Mucosa of descending colon (tissue), 3 donors: Measurements from ENCODE around the gene PTGFRN. TPM values are rescaled to one million over a fixed set of nuclear protein-coding genes. Genes with fewer than 3 reads are reported as not detected.

Experiments used
- ATAC-seq: fragments of 200-7000 bp; cut with Tn5 transposase; one replicate; pipeline ENCODE4 v1.9.1; 2020; ENCODE audit warnings: mild to moderate bottlenecking, moderate library complexity
- DNase-seq, 3 donors: peaks; one replicate each; pipeline ENCODE4 v3.0.0-alpha.2; 2020
- H3K36me3 ChIP-seq: fragments of 200-600 bp; one replicate; pipeline ENCODE4 v1.8.0; 2021; ENCODE audit warnings: low read depth, mild to moderate bottlenecking
- H3K4me1 ChIP-seq: fragments of 200-600 bp; one replicate; pipeline ENCODE4 v1.8.0; 2021; ENCODE audit warnings: low read depth, mild to moderate bottlenecking
- H3K4me3 ChIP-seq: fragments of 200-600 bp; one replicate; pipeline ENCODE4 v1.8.0; 2021; ENCODE audit warnings: mild to moderate bottlenecking
- H3K9me3 ChIP-seq: fragments of 200-600 bp; one replicate; pipeline ENCODE4 v1.8.0; 2021; ENCODE audit warnings: mild to moderate bottlenecking
- CTCF ChIP-seq: fragments of 200-600 bp; IDR thresholded peaks from one replicate; pipeline ENCODE4 v1.8.0; 2022; ENCODE audit warnings: antibody characterized with exemption, mild to moderate bottlenecking
- intact Hi-C, 2 donors: fragments of 100-400 bp; cut with DNase I in 1 of 2; cut with micrococcal nuclease in 1 of 2; formaldehyde crosslinking; loops; one replicate each; pipeline versions ENCODE4 v1.11.0 to v1.11.1; 2022; cut with DNase I, micrococcal nuclease
- total RNA-seq, 3 donors: library from RNA; stranded (reverse); fragmentation: NEBNext Ultra II Directional in 2 of 3; extraction: Animal tissue kit (Norgen Biotek cat#: 25700) in 2 of 3; gene quantifications; one replicate each; pipeline versions ENCODE4 v1.2.1 to v1.2.4, GENCODE V29; 2021 to 2023
- donor health status: DM: no; HTN: no; CAD: no; lungs with moderate emphysema.
- donor health status: DM: no; HTN: no; CAD: no.
- donor health status: DM: no; HTN: yes; CAD: no.

Gene PTGFRN
- total RNA-seq, 3 donors from 2014 or later = 74.4 to 185 (median 84.4) TPM

DNA sequence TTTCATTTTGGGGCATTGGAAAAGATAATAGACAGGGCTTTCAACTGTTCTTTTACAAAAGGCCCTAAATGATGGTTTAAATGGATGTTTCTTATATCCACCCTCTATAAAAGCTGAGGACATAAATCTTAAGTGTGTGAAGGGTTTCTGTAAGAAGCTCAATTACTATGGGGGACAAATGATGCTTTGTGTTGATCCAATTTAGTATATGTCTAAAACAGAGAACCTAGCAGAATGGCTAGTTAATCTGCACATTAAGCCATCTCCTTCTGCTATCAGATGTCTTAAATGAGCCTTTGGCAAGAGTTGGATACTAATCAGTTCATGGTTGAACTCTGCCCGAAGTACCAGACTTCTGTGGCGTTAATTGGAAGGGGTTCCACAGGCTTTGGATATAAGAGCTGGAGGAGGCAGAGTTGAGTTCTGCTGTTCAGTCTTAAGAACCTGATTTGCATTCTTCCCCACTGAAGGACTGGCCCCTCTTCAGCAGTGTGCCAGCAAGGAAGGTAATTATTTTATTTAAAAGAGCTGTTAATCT, 43.1 kb downstream of the PTGFRN start:
- no peak for TF ChIP-seq CTCF
- no peak for DNase-seq
- ATAC-seq = no peak
- Histone ChIP-seq H3K9me3 (no peaks in the 10 kb centered on the region), H3K4me1 (no peaks in the 10 kb centered on the region), H3K36me3 (no peaks in the 10 kb centered on the region), H3K4me3 (no peak overlapping the region)
- intact Hi-C loops = no loop called here

- no peaks in the 10 kb centered on the region for H3K9me3 ChIP-seq
- intact Hi-C loops = no loop called here
- H3K4me1 ChIP-seq = no peaks in the 10 kb centered on the region
- H3K4me3 ChIP-seq = no peak overlapping the region
- H3K36me3 ChIP-seq = no peaks in the 10 kb centered on the region
- ATAC-seq (peak; percentile 21), DNase-seq (no peak)
- TF ChIP-seq CTCF = no peak
Observed at GRCh38 chr1:116954440-116954839, 44.7 kb downstream of the PTGFRN start.

GRCh38 chr1:116956378-116956777, 46.7 kb downstream of the PTGFRN start:
- intact Hi-C loops = no loop called here
- H3K4me1 ChIP-seq = no peaks in the 10 kb centered on the region
- ATAC-seq (no peak), DNase-seq (no peak)
- no peaks in the 10 kb centered on the region for H3K9me3 ChIP-seq
- no peak for TF ChIP-seq CTCF
- H3K4me3 ChIP-seq = no peak overlapping the region
- H3K36me3 ChIP-seq = no peaks in the 10 kb centered on the region

GRCh38 chr1:116957646-116958045, 47.9 kb downstream of the PTGFRN start:
- ATAC-seq (no peak), DNase-seq (no peak)
- Histone ChIP-seq H3K36me3 (no peaks in the 10 kb centered on the region), H3K4me3 (no peak overlapping the region), H3K9me3 (no peaks in the 10 kb centered on the region), H3K4me1 (no peaks in the 10 kb centered on the region)
- intact Hi-C loops = no loop called here
- TF ChIP-seq CTCF = no peak

DNA sequence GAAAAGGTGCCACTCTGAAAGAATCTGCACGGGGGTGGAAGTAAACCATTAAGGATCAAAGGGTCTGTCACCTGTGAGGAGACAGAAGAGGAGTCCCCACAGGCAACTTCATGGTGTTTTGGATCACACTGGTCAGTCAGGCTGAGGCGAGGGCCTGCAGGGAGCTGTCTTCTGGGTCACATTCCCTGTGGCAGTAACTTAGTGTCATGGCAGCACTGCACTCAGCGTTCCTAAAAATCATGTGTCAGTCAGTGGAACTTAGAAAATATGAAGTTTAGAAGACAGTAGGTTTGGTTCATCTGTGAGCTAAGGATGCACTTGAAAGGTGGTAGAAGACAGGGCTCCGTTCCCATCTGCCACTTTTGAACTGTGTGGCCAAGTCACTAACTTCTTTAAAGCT, 48.4 kb downstream of the PTGFRN start:
- TF ChIP-seq CTCF = no peak
- H3K4me1 ChIP-seq = no peaks in the 10 kb centered on the region
- ATAC-seq (no peak), DNase-seq (no peak)
- H3K36me3 ChIP-seq = no peaks in the 10 kb centered on the region
- H3K4me3 ChIP-seq = no peak overlapping the region
- intact Hi-C loops = no loop called here
- no peaks in the 10 kb centered on the region for H3K9me3 ChIP-seq

DNA sequence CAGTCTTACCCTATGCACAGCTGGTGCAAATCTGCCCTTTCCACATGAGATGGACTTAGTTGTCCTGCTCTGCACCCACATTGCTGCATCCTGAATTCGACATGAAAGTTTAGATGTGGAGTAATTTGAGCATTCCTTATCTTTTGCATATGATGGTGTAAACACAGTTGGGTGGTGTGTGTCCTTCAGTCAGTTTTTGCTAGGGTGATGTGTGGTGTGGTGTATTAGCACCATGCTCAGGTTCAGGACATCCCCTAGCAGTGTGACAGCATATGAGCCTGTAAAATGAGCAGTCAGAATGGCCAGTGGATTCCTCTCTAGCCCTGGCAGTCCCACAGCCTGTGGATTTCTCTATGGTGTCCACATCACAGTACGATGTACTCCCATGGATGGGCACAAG, 49.3 kb downstream of the PTGFRN start:
- no peaks in the 10 kb centered on the region for H3K36me3 ChIP-seq
- ATAC-seq = no peak
- TF ChIP-seq CTCF = no peak
- intact Hi-C loops = no loop called here
- H3K4me3 ChIP-seq = no peak overlapping the region
- DNase-seq = no peak
- no peaks in the 10 kb centered on the region for H3K9me3 ChIP-seq
- H3K4me1 ChIP-seq = no peaks in the 10 kb centered on the region
